Cardiac muscle cell (in vitro differentiated cells and primary cell): ENCODE data around the gene C13orf46. TPM values are rescaled to one million over a fixed set of nuclear protein-coding genes. Genes with fewer than 3 reads are reported as not detected.
"Not testable (repeated sequence)": the region's sequence is repeated elsewhere in the genome, so short reads cannot be mapped to it uniquely, and the experiment has no call there.

Experiments used
- DNase-seq, 2 donors: peaks; one replicate each; pipeline versions ENCODE4 v3.0.0 to v3.0.0-alpha.2; 2010 to 2017; ENCODE audit warnings: low read depth in 1 of 2, low spot score in 1 of 2
- H3K27ac ChIP-seq: fragments of 200-600 bp; sonication (generic); 2 replicates; pipeline ENCODE4 v1.5.1; 2016
- H3K27me3 ChIP-seq: fragments of 200-600 bp; sonication (generic); 2 replicates; pipeline ENCODE4 v1.6.0; 2016; ENCODE audit warnings: control low read depth
- H3K36me3 ChIP-seq: fragments of 200-600 bp; sonication (generic); 2 replicates; pipeline ENCODE4 v1.5.1; 2016; ENCODE audit warnings: control low read depth
- H3K4me1 ChIP-seq: fragments of 200-600 bp; sonication (generic); 2 replicates; pipeline ENCODE4 v1.8.1; 2017; ENCODE audit warnings: low read depth, mild to moderate bottlenecking, mixed run types
- H3K4me3 ChIP-seq: fragments of 200-600 bp; sonication (generic); 2 replicates; pipeline ENCODE4 v1.5.1; 2016; ENCODE audit warnings: mild to moderate bottlenecking
- H3K9me3 ChIP-seq: fragments of 200-600 bp; sonication (generic); 2 replicates; pipeline ENCODE4 v1.5.1; 2017; ENCODE audit warnings: low read depth, mild to moderate bottlenecking, control low read depth
- polyA plus RNA-seq: library from polyadenylated mRNA; unstranded; fragments of >200 nt; fragmentation: Nextera tagmentation; extraction: Ambion mirVana; gene quantifications from 2 replicates; pipeline ENCODE4 v1.2.1, GENCODE V29; 2016
- total RNA-seq: library from RNA; depleted of rRNA; stranded (reverse); fragments of >200 nt; gene quantifications from 2 replicates; pipeline ENCODE4 v1.2.3, GENCODE V29; 2016
- TF ChIP-seq, protein P1 (sequence below): IDR thresholded peaks from 2 replicates; pipeline ENCODE4 v1.5.1; 2012; ENCODE audit warnings: low read depth, mild to moderate bottlenecking, low read length

The C13orf46 gene
- total and polyA plus RNA-seq, 2 experiments from 2014 or later, result 0.35 TPM; not detected in 1

DNA sequence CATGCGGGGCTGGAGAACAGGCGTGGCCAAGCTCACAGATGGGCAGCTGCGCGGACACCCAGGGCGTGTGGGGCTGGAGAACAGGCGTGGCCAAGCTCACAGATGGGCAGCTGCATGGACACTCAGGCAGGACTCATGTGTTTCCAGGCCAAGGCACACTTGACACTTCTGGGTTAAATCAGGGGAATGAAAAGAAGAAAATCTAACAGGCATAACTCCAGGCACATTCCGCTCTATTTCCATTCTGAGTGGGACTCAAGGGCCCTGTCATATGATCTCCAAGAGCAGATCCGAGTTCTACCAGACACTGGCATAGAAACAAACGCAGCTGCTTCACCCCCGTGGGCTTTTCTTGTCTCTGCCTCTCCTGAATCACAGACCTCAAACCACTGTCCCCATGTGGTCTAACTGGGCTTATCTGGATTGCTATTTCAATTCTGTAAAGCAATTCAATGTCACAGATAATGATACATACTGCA is 17.4 kb upstream of the C13orf46 start:
- H3K4me3 ChIP-seq, result no peak overlapping the region
- H3K27ac ChIP-seq, result peak overlapping the region; percentile 54
- no peaks in the 10 kb centered on the region for H3K9me3 ChIP-seq
- peak in 1 of 2 donors; percentile 53 for DNase-seq
- TF ChIP-seq, protein P1, sequence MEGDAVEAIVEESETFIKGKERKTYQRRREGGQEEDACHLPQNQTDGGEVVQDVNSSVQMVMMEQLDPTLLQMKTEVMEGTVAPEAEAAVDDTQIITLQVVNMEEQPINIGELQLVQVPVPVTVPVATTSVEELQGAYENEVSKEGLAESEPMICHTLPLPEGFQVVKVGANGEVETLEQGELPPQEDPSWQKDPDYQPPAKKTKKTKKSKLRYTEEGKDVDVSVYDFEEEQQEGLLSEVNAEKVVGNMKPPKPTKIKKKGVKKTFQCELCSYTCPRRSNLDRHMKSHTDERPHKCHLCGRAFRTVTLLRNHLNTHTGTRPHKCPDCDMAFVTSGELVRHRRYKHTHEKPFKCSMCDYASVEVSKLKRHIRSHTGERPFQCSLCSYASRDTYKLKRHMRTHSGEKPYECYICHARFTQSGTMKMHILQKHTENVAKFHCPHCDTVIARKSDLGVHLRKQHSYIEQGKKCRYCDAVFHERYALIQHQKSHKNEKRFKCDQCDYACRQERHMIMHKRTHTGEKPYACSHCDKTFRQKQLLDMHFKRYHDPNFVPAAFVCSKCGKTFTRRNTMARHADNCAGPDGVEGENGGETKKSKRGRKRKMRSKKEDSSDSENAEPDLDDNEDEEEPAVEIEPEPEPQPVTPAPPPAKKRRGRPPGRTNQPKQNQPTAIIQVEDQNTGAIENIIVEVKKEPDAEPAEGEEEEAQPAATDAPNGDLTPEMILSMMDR, result no peak
- no peaks in the 10 kb centered on the region for H3K27me3 ChIP-seq
- H3K4me1 ChIP-seq, result peaks cover 5% of the 10 kb centered on the region
- peaks cover 2% of the 10 kb centered on the region for H3K36me3 ChIP-seq

DNA sequence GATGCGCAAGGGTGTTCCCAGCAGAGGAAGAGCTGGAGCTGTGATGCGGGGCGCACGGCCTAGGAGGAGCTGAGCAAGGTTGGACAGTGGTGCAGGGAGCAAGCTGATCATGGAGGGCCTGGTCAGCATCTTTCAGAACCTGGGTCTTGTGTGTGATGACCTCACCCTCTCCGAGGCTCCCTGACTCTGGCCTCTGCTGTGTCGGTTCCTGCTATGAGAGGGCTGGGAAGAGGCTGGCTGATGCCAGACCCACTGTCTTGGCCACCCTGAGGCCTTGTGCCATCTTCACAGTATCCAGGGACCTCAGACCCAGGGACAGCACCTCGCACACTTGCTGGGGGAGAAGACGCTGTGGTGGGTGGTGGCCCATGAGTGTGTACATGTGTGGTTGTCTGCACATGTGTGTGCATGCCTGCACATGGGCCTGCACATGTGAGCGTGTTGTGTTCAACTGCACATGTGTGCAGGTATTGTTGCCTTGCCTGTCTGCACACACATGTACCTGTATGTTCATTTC is 16.5 kb upstream of the C13orf46 start:
- H3K9me3 ChIP-seq, result no peaks in the 10 kb centered on the region
- no peak overlapping the region for H3K4me3 ChIP-seq
- TF ChIP-seq, protein P1, result no peak
- H3K36me3 ChIP-seq, result peaks cover 2% of the 10 kb centered on the region
- H3K4me1 ChIP-seq, result peaks cover 5% of the 10 kb centered on the region
- no peak for DNase-seq
- H3K27me3 ChIP-seq, result no peaks in the 10 kb centered on the region
- no peak overlapping the region for H3K27ac ChIP-seq

DNA sequence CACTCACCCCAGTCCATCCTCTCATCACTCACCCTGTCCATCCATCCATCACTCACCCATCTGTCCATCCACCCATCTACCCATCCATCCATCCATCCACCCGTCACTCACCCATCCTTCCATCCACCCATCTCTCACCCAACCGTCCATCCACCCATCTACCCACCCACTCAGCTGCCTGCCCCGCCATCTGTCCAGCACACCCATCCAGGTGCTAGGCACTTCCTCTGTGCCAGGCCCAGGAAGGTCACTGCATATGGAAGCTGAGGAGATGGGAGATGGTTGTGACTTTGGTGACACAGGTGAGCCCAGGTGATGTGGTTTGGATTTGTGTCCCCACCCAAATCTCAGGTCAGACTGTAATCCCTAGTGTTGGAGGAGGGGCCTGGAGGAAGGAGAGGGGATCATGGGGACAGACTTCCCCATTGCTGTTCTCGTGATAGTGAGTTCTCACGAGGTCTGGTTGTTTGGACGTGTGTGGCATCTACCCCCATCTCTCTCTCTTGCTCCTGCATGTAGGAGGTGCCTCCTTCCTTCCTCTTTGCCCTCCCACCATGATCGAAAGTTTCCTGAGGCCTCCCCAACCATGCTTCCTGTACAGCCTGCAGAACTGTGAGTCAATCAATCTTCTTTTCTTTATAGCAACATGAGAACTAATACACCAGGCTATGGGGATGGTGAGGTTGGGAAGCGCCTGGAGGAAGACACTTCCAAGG is 15.9 kb upstream of the C13orf46 start:
- H3K27ac ChIP-seq, result no peak overlapping the region
- peaks cover 2% of the 10 kb centered on the region for H3K36me3 ChIP-seq
- H3K27me3 ChIP-seq, result no peaks in the 10 kb centered on the region
- no peak for DNase-seq
- H3K4me1 ChIP-seq, result peaks cover 5% of the 10 kb centered on the region
- no peaks in the 10 kb centered on the region for H3K9me3 ChIP-seq
- no peak overlapping the region for H3K4me3 ChIP-seq
- TF ChIP-seq, protein P1, result no peak

DNA sequence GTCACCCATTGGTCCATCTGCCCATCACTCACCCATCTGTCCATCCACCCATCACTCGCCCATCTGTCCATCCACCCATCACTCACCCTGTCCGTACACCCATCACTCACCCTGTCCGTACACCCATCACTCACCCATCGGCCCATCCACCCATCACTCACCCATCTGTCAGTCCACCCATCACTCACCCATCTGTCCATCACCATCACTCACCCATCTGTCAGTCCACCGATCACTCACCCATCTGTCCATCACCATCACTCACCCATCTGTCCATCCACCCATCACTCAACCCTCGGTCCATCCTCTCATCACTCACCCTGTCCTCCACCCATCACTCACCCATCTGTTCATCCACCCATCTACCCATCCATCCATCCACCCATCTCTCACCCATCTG is 15.0 kb upstream of the C13orf46 start:
- H3K4me1 ChIP-seq, result not testable (repeated sequence)

DNA sequence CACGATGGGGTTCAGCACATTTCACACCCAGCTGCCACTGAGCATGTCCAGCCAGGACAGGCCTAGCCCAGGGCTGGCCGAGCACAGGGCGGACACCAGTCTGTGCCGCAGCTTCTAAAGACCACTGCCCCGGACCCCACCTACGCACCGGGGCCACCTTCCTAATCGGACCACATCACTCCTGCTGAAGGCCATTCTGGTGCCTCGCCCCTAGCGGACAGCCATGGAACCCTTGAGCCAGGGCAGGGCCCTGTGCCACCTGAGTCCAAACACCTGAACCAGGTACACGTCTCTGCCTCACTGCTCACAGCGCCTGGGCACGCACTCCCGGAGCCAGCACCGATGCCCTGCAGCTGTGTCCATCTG is 8.4 kb upstream of the C13orf46 start:
- Histone ChIP-seq H3K9me3 (no peaks in the 10 kb centered on the region), H3K27ac (no peak overlapping the region), H3K27me3 (no peaks in the 10 kb centered on the region), H3K36me3 (no peaks in the 10 kb centered on the region), H3K4me3 (no peak overlapping the region), H3K4me1 (no peaks in the 10 kb centered on the region)
- TF ChIP-seq, protein P1, result no peak
- no peak for DNase-seq

More for the DNA sequence above, 15.0 kb upstream of the C13orf46 start:
- not testable (repeated sequence) for H3K36me3 ChIP-seq, H3K4me3 ChIP-seq, H3K9me3 ChIP-seq, H3K27ac ChIP-seq, H3K27me3 ChIP-seq, DNase-seq

DNA sequence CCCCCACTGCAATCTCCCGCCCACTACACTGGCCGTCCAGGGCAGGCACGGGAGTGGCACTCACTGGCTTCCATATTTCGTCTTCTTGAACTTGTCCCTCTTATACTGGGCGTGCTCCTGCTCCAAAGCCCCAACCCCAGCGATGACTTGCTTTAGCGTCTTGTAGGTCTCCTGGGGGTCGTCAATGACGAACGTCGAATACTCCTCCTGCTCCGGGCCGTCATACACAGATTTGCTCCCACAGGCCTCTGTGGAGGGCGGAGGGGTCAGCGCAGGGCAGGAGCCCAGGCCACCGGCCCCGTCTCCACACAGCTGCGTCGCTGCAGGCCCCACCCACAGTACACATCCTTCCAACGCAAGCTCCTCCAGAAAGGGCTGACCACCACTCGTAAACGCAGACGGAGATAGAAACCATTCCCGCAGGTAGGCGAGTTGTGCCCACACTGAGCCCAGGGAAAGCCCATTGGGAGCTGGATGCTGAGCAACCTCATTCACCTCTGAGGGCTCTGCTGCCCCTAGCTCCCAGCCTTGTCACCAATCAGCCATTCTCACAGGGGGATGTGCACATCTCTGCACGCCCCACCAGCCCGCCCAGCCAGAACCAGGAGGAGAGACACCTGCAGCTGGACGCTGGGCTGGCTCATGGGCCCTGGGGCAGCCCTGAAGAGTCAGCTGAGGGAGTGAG is 7.9 kb upstream of the C13orf46 start:
- no peak for DNase-seq

More for the DNA sequence above, 7.9 kb upstream of the C13orf46 start:
- H3K4me3 ChIP-seq, result no peak overlapping the region
- H3K4me1 ChIP-seq, result no peaks in the 10 kb centered on the region
- no peak overlapping the region for H3K27ac ChIP-seq
- TF ChIP-seq, protein P1, result no peak
- no peaks in the 10 kb centered on the region for H3K27me3 ChIP-seq
- H3K9me3 ChIP-seq, result no peaks in the 10 kb centered on the region
- H3K36me3 ChIP-seq, result no peaks in the 10 kb centered on the region
